Activated gamma-delta T cell treated with Interleukin-2 at 50 U/mL for 16 hours (primary cell): ENCODE results near the gene JARID2.
"Not testable (repeated sequence)": the region's sequence is repeated elsewhere in the genome, so short reads cannot be mapped to it uniquely, and the experiment has no call there.

Experiments
- DNase-seq: peaks from one replicate; pipeline ENCODE4 v3.0.0-alpha.2; 2020

Gene JARID2

GRCh38 chr6:15265787-15266186 lies 19.9 kb downstream of the JARID2 start:
- DNase-seq, result no peak

- no peak for DNase-seq
Measured at GRCh38 chr6:15266423-15266996, 20.6 kb downstream of the JARID2 start.

GRCh38 chr6:15267221-15267620 lies 21.4 kb downstream of the JARID2 start:
- no peak for DNase-seq

- DNase-seq, result no peak
Measured at GRCh38 chr6:15268137-15268908, 22.5 kb downstream of the JARID2 start.

GRCh38 chr6:15269011-15269410 lies 23.1 kb downstream of the JARID2 start:
- no peak for DNase-seq

- DNase-seq, result no peak
Measured at GRCh38 chr6:15269619-15270018, 23.8 kb downstream of the JARID2 start.

GRCh38 chr6:15270402-15270801 lies 24.5 kb downstream of the JARID2 start:
- DNase-seq, result no peak

GRCh38 chr6:15272562-15272961 lies 26.7 kb downstream of the JARID2 start:
- no peak for DNase-seq

- DNase-seq, result no peak
Measured at GRCh38 chr6:15274692-15275387, 29.0 kb downstream of the JARID2 start.

GRCh38 chr6:15276036-15276985 lies 30.4 kb downstream of the JARID2 start:
- DNase-seq, result no peak

- DNase-seq, result no peak
Measured at GRCh38 chr6:15279047-15279661, 33.3 kb downstream of the JARID2 start.

- DNase-seq, result no peak
Measured at GRCh38 chr6:15280028-15280427, 34.2 kb downstream of the JARID2 start.

GRCh38 chr6:15280961-15281360 lies 35.1 kb downstream of the JARID2 start:
- DNase-seq, result no peak

- DNase-seq, result no peak
Measured at GRCh38 chr6:15282334-15282733, 36.5 kb downstream of the JARID2 start.

- no peak for DNase-seq
Measured at GRCh38 chr6:15283986-15284361, 38.1 kb downstream of the JARID2 start.

GRCh38 chr6:15284743-15285142 lies 38.9 kb downstream of the JARID2 start:
- no peak for DNase-seq

- DNase-seq, result no peak
Measured at GRCh38 chr6:15285682-15286294, 39.9 kb downstream of the JARID2 start.

- DNase-seq, result no peak
Measured at GRCh38 chr6:15287670-15288375, 42.0 kb downstream of the JARID2 start.

GRCh38 chr6:15288856-15289255 lies 43.0 kb downstream of the JARID2 start:
- DNase-seq, result no peak

GRCh38 chr6:15289456-15289855 lies 43.6 kb downstream of the JARID2 start:
- not testable (repeated sequence) for DNase-seq

- no peak for DNase-seq
Measured at GRCh38 chr6:15290067-15290680, 44.3 kb downstream of the JARID2 start.
